Activated CD4-positive, alpha-beta T cell treated with anti-CD3 and anti-CD28 coated beads, Interleukin-2, amount 50 U/mL, for 4 hours (primary cell): Measurements from ENCODE around the gene DPP6.

Experiments used
- DNase-seq, 2 experiments: peaks; one replicate each; pipeline ENCODE4 v3.0.0-alpha.2; 2020

Gene DPP6

GRCh38 chr7:154852205-154852604 lies 800.0 kb downstream of the DPP6 start:
- DNase-seq: no peak

GRCh38 chr7:154853063-154853726 lies 801.0 kb downstream of the DPP6 start:
- DNase-seq: no peak

GRCh38 chr7:154853727-154854095 lies 801.5 kb downstream of the DPP6 start:
- DNase-seq: no peak

GRCh38 chr7:154854836-154855235 lies 802.6 kb downstream of the DPP6 start:
- no peak for DNase-seq

DNA sequence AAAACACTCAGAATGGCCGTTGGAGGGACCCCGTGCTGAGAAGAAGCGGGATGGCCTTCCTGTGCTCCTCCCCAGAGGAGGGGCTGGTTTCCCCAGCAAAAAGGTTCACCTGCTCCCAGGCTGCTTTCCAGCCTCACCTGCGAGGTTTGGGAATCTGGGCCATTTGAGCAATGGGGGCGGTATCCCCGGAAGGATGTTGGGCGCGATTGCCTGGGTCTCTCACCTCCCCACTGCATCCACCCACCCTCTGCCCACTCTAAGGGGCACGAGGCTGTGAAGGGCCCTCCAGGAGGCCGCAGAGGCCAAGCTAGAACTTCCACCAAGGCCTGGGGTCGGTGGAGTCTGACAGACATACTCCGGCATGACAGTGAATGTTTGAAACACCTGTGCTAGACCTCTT lies 803.2 kb downstream of the DPP6 start:
- DNase-seq: no peak

DNA sequence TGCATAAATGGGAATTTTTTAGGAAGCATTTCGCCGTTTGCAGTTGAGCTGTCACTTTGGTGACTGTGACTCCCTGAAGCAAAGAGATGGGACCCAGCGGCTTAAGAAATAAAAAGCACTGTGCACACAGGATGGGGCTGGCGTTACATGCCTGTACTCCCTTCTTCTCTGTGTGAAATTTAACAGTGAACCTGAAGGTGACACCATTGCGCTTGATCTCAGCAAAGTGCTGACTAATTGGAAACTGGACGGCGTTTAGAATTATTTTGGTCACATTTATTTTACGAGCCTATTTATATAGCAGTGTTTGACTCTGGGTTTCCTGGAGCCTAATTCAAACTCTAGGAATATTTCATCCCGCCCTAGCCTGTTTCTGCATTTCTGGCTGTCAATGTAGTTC lies 804.5 kb downstream of the DPP6 start:
- no peak for DNase-seq

DNA sequence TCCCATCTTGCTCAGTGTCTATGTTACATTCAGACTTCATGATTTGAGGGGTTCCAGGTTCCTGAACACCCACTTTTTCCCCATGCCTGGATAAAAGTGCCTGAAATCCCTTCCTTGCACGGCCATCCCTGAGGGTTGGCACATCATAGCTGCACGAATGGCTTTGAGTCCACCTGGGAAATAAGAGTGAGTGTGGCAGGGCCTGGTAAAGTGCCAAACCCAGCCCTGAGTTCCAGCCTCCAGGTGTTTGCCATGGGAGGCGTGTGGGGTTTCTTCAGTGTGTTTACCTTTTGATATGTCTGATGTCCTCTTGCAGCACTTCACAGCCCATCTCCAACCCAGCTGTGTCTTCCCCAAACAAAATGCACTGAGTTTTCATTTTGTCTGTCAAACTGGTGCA lies 805.0 kb downstream of the DPP6 start:
- DNase-seq: no peak

GRCh38 chr7:154857728-154858681 lies 805.8 kb downstream of the DPP6 start:
- DNase-seq: no peak

- no peak for DNase-seq
These were observed 806.8 kb downstream of the DPP6 start for GRCh38 chr7:154858836-154859537.

DNA sequence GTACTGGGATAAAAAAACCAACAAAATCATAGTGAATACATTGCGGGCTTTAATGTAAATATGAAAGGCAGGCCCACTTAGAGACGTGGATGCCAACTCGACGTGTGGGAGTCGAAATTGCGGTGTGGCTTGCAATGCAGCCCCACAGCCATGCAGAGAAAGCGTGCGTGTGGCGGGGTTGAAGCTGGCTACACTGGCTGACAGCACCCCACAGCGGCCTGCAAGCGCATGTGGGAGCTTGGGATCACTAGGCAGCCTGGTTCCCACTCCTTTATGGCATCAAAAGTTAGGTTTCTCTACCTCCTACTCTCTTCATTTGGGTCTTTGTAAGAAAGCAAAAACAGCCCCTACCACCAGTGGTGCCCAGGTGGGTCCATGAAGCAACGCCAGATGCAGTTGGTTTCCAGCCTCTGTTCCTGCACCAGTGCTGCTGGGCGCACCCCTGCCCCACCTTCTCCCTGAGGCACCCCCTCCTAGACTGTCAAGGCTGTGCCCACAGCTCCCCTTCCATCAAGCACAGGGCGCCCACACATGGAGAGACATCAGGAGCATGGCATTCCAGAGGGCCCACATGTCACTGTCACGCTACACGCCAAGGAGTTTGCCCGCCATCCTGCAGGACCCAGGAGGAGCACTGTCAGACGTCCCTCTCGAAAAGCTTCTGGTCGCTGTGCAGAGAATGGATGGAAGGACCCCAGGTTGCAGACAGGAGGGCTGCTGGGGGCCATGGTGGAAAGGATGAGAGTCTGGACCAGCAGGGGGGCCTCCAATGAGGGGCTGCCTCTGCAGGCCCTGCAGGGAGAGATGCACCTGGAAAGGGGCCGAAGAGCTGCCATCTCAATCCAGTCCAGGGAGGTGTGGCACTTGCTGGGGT lies 807.8 kb downstream of the DPP6 start:
- DNase-seq: no peak

- DNase-seq: no peak
These were observed 808.6 kb downstream of the DPP6 start for GRCh38 chr7:154860621-154861375.

- DNase-seq: no peak
These were observed 809.4 kb downstream of the DPP6 start for GRCh38 chr7:154861589-154861988.

GRCh38 chr7:154862153-154862791 lies 810.1 kb downstream of the DPP6 start:
- no peak for DNase-seq

DNA sequence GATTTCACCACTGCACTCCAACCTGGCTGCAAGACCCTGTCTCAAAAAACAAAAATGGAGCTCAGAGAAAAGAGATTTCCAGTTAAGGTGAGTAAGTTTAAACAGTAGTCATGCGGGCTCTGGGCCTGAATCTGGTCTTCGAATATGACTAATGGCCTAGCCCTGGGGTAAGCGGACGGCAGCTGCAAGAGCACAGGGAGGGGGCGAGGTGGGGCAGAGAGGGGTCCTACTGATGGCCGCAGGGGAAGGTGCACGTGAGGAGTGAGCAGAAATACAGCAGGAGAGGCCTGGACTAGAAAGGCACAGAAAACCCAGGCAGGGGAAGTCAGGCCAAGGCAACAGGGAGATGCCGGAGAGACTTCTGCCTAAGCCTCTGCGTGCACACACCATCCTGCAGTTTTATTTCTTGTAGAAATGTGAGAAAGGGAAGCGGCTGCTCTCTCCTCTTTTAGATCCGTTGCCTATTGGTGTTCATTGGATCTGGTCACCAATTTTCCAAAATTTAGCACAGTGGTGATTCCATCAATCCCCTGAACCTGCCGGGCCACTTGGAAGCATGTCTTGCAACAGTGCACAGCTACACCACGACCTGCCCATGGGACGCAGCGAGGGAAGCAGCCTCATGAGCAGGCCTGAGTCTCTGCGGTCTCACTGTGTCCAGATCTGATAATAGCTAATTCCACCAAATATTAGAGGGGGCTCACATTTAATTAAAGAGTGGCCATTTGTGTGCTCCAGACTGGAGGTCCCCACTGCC lies 811.7 kb downstream of the DPP6 start:
- DNase-seq: no peak

GRCh38 chr7:154864523-154864891 lies 812.3 kb downstream of the DPP6 start:
- no peak for DNase-seq

DNA sequence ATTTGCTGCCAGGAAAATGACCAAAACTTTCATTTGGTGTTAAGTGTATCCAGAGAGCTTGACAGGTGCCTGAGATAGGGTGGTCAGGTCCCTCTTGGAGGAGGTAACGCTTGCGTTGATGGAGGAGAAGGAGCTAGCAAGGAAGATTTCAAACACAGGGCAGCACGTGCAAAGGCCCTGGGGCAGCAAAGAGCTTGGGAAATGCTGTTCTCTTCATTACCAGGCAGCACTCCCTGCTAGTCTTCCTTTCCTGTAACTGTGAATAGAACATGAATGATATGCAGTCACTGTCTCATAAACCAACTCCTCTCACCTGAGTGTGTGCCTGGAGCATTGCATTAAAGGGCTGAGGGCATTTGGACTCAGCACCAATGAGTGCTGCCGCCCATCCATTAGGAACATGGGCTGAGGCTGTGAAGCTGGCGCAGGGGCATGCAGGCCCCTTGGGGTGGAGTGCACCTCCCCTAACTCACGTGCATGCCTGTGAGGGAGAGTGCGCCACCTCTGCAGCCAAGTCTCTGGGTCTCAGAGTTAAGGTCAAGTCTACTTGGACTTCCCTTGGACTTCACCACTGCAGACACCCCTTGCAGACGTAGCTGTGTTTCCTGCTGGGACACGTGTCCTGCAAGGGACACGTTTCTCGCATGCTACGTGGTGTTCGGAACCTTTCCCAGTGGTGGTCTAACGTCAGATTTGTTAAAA lies 813.9 kb downstream of the DPP6 start:
- no peak for DNase-seq

DNA sequence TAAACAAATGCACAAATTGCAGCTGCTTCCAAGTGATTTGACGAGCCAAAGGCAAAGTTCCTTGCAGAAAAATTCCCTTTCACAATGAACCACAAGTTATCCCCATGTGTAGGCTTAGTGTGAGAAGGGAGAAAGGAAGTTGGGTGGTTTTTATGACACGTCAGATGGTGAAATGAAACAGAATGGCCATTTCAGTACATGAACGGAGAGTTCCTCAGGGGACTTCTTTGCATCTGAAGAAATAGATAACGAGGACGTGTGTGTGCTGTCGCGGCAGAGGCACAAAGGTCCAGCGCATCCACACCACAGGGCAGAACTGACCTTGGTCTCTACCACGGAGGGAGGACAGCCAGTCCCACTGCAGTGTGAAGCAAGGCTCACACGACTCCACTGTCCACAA lies 814.9 kb downstream of the DPP6 start:
- no peak for DNase-seq

DNA sequence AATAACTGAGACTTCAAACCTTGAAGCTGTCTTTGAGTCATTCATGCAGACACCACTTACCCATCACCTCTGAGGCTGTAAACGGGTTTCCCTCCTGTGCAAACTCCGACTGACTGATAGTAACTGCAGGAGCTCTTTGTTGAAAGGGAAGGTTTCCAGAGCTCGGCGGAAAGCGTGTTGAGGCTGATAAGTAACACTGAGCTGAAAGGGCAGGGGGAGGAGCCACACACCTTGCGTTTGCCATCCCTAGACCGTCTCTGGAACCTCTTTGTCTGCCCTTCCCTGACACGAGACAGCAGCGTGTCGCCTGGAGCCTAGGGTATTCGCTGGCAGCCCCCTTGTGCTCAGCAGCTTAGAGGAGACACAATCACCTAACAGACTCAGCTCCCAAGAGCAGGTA lies 816.7 kb downstream of the DPP6 start:
- DNase-seq: no peak

GRCh38 chr7:154869436-154869835 lies 817.2 kb downstream of the DPP6 start:
- DNase-seq: no peak

DNA sequence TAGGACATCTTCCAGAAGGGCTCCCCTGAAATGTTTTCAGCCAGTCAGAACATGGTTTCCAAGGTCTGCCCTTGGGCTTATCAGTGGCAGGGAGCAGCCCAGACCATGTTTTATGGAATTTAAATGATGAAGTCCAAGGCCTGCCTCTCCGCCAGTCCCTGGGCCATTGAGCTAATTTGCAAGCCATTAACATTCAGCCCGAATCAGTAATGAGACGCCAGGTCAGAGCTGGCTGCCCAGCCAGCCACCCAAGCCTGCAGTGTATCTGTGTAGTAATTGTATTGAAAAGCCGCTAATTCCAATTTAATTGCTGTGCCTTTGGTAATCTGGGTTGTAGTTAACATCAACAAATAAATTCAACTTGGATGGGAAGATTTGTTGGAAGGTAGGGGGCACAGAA lies 819.3 kb downstream of the DPP6 start:
- no peak for DNase-seq
